NK-92 (cell line): ENCODE data around the gene PADI1.

Experiments
- DNase-seq: peaks from one replicate; lab custom pipeline; 2025; ENCODE audit not compliant: unreplicated experiment; lab: John Stamatoyannopoulos, UW

PADI1 gene

DNA sequence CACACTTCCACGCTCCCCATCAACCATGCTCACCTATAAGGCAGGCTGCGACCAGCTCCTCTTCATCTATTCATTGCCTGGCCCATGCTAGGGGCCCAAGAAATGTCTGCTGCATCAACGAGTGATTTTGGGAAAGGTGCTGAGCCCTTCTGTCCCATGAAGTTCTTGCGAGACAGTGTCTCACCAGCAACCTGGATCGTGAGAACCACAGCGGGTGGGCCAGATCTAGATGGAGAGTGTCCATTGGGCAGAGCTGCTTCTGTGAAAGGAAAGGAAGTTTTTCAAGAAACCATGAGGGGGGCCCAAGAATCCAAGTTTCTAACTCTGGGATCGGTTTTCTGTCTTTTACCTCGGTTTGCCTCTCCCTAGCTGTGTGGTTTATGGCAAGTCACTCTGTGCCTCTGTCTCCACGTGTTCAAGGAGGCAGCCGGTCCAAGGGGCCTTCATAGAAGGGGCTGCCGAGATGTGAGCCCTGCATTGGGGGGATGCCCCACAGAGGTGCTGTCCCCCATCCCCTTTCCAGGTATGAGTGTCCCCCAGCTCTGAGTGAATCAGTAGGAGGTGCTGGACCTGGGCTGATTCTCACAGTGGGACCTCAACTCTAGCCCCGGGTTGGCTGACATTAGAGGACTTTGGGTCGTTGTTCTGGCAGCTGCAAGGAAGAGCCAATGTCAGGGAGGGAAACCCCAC is 8.3 kb upstream of the PADI1 start:
- no peak for DNase-seq

DNA sequence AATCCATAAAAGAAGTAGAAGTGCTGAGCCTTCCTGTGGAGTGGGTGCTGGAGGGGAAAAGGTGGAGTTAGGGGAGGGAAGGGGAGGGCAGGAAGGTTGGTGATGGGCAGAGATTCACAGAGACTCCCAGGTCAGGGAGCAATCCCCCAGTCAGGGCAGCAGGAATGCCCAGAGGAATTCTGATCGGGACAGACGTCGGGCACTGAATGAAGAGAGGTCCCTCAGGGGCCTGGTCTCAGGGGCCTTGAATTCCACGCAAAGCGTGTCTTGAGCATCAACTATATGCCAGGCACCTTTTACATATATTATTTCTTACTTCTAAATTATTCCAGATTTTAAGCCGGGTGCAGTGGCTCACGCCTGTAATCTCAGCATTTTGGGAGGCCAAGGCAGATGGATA is 7.2 kb upstream of the PADI1 start:
- DNase-seq = no peak

DNA sequence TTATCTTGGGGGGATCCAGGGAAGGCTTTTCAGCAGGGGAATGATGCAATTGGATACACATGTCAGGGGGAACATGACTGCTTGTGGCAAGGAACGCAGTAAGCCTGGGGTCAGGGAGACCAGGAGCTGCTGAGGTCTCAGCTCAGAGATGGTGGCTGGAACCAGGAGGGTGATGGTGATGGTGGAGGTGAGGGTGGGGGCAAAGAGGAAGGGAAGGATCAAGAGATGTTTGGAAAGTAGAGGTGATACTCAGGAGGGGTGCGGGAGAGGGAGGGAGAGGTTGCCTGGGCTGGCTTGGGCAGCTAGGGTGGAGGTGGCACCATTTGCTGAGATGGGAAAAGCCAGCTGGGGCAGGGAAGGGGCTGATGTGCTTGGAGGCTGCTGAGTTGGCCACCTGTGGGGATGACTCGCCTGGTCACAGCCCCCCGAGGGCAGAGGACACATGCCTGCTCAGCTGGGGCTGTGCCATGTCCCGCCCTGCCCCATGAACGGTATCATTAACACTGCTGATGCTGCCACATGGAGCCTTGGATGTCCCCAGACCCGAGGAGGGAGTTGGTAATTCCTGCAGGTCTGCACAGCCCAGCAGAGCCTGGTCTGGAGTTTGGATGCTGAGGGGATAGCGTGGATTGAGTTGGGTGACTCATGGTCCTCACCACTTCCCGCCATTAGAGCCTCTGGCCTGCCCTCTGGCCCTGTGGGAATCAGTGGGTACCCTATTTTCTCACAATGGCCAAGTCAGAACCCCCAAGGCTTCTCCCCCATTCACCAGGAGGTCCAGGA is 6.3 kb upstream of the PADI1 start:
- no peak for DNase-seq

DNA sequence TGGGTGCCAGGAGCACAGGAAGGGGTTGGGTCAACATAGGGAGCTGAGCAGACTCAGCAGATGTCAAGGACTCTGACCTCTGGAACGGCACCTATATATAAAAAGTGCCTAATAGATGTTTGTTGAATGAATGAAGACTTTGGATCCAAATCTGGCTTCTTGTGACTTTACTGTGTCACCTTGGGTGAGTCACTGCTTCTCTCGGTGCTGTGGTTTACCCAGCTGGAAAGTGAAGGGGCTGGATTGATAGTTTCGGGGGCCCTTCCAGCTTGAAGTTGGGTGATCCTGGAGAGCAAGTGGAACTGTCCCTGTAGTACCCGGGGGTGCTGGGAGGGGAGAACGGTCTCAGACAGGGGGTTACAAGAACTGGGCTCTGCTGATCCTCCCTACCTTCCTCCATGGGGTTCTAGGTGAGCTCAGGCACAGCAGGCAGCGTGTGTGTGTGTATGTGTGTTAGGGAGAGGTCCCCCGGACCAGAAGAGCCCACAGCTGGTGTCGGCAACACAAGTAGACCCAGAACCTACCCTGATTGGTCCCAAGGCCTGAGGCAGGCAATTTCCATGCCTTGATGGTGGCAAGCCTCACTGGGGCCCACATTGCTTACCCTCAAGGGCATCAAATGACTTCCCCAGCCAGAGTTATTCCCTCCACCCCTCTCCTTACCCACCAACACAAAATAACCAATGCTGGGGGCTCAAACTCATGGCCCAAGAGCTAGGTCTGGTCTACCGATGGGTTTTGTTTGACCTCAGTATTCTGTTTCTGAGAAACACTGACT is 5.5 kb upstream of the PADI1 start:
- no peak for DNase-seq

DNA sequence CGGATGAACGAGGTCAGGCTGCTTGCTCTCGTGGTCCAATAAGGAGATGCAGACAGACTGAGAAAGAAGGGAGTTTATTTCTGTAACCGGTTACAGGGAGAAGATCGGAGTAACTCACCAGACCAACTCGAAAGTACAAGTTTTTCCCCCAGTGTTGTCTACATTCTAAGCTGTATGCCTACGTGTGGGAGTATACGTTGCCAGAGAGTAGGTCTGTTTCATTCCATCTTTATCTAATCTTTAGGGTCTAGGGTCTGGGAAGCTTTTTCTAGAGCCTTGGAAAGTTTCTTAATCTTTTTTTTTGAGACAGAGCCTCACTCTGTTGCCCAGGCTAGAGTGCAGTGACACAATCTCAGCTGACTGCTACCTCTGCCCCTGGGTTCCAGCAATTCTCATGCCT is 4.7 kb upstream of the PADI1 start:
- no peak for DNase-seq

DNA sequence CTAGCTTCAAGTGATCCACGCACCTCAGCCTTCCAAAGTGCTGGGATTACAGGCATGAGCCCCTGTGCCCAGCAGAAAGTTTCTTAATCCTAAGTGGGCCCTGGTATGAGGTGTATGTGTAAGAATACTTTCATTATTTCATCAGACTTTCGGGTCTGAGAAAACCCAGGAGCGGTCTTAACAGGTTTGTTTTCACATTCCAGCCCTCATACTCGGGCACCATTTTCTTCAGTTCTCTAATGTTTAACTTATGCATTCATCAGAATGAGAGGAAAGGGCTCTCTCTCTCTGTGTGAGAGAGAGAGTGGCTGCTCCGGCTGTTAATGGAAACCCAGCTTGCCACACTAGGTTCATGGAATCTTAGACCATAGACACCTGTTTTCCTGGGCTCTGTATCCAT is 4.2 kb upstream of the PADI1 start:
- DNase-seq = no peak

DNA sequence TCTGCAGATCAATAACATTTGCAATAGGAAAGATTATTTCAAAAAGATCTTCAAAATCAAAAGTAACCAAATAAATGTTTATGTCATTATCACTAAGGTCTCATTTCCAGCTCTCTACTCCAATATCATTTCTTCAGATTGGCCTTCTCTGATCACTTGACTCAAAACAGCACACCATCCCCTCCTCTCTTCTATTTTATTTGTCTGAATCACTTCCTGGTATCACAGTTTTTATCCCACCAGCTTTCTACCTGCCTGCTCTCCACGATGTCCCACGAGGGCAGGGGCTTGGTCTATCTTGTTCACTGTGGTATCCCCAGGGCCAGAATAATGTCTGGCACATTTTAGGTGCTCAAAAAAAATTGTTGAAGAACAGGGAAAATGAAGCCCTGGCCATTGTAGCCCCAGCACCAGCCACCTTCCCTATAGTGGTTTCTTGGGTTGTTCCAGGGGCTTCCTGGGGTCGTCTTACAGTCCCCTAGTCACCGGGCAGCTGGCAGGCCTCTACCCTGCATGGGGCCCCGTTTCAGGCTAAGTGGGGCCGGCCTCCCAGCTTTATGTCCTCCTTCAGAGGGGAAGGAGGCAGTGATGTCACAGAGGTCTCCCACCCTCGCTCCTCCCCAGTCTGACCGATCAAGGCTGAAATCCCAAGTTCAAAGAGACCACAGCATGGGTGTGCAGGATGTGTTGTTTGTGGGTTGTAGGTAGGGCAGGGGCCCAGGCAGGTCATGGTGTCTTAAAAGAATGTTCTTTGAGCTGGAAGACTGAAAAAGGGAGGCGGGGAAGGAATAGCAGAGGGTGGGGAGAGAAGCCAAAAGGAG is 3.5 kb upstream of the PADI1 start:
- no peak for DNase-seq

DNA sequence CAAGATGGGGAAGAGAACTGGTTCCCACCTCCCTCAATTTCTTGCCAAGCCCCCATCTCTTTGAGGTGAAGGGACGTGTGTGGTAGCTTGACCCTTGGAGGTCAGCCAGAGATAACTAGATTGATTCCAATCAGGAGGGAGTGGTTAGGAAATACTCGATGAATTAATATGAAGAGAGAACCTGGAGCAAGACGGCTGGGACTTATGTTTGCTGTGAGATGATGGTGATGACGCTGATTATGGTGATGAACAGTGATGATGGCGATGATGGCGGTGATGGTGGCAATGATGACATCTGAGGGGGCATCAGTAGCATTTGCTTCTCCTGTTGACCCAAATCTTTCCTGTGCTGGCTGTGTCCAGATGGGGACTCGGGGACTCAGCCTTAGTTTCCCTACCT is 724 bp downstream of the PADI1 start:
- no peak for DNase-seq

DNA sequence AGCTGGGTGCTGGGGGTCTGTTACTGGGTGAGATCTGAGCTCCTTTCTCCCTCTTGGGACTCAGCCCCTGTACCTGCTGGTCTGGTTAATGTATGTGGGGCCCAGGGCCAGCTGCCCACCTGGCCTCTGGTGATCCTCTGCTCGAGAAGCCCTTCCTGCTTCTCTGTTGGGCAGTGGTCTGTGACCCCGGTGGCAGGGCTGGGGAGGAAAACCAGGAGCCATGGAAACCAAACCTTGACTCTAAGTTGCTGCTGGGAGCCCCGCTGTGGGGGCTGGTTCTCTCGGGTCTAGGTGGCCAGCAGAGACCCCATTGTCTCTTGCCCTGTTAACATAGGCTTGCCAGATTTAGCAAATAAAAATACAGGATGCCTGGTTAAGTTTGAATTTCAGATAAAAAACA is 1.3 kb downstream of the PADI1 start:
- DNase-seq = no peak

DNA sequence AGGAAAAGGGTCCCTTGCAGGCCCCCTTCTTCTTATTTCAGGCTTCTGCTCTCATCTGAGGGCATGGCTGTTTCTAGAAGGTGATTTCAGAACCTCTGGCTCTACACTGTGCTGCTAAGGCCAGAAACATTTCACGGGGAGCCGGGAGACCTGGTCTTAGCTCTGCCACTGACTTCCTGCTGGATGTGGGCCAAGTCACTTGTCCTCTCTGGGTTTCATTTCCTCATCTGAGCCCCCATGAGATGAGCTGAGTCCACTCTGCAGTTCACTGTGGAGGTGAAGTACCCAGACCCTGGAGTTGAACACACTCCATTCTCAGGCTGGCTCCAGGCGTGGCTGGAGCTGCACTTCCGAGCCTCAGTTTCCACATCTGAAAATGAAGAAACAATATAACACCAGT is 2.1 kb downstream of the PADI1 start:
- no peak for DNase-seq

DNA sequence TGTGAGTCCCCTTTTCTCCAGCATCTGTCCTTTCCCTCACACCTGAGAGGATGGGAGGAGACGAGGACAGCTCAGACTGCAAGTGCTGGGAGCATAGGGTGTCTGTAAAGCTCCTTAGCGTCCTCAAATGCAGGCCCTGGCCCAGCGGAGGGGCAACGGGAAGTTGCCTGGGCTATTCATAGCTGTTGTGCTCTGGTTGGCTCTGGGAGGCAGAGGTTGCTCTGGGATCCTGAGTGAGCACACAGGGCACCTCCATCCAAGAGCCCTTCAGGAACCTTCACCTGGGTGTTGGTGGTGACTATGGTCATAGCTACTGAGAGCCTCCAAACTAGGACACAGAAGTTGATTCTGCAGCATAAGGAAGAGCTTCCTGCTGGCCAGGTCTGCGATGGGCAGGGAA is 2.6 kb downstream of the PADI1 start:
- DNase-seq = no peak

DNA sequence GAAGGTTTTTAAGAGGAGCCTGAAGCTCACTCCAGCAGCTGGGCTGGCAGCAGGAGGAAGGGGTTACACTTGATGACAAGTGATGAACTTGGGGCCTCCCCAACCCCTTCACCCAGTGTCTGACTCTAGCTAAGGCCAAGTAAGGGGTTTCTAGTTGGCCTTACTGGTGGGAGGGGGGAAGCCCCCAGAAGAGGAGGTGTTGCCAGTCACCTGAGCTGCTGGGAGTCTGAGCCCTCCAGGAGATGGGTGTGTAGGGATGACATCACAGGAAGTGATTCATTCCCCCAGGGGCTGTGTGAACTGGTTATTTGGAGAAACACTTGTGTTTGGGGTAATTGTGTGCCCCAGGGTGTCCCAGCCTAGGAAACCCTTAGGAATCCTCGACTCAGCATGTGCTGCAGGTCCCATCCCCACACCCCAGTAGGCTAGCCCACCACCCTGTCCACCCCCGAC is 3.1 kb downstream of the PADI1 start:
- DNase-seq = no peak

DNA sequence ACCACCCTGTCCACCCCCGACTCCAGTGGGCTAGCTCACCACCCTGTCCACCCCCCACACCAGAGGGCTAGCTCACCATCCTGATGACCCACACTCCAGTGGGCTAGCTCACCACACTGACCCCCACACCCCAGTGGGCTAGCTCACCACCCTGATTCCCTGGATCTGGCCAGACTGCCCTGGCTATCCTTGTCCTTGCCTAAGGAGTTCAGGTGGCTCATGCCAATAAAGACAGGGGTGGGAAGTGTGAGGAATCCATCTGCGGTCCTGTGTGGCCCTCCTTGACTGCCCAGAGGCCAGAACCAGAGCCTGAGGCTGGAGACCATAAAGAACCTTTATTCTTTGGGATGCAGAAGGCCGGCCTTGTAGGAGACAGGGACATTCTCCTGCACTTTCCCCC is 3.6 kb downstream of the PADI1 start:
- DNase-seq = no peak

DNA sequence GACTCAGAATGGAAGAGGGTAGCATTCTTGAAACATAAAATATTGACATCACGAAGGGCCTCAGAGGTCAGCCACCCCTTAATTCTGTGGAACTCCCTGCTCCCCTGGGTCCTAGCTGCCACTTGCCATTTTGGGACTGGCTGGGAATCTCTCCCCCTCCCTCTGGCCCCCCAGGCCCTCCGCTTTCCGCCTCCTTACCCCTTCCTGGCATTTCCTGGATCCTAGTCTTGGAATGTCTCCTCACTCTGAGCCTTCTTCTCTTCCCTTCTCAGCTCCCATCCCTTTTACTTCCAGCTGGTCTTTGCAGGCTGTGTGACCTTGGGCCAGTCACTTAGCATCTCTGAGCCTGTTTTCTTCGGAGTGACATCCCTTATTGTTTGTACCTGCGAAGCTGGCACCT is 4.5 kb downstream of the PADI1 start:
- DNase-seq = no peak

DNA sequence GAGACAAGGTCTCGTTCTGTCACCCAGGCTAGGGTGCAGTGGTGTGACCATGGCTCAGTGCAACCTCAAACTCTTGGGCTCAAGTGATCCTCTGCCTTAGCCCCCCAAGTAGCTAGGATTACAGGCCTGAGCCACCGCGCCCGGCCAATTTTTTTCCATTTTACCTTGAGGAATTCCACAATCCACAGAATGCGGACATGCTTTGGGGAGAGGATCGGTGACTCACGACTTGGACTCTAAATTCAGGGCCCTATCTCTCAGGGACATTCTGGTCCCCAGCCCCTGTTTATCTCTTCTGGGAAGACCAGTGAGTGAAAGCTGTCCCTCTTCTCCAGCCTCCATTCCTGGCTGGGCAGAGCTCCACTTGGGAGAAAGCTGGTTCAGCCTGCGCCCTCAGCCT is 5.2 kb downstream of the PADI1 start:
- no peak for DNase-seq

DNA sequence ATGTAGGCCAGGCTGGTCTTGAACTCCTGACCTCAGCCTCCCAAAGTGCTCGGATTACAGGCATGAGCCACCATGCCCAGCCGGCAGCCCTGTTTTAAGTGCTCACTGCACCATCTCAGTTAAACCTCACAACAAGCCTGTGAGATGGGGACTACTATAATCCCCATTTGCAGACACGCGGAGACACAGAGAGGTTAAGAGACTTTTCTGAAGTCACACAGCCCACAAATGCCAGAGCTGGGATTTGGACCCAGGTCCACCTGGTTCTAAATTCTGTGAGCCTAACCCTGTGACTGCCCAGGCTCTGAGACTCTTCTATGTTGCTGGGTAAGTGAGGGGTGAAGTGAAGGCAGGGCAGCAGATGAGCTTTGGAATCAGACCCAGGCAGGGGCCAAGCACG is 6.4 kb downstream of the PADI1 start:
- DNase-seq = no peak

DNA sequence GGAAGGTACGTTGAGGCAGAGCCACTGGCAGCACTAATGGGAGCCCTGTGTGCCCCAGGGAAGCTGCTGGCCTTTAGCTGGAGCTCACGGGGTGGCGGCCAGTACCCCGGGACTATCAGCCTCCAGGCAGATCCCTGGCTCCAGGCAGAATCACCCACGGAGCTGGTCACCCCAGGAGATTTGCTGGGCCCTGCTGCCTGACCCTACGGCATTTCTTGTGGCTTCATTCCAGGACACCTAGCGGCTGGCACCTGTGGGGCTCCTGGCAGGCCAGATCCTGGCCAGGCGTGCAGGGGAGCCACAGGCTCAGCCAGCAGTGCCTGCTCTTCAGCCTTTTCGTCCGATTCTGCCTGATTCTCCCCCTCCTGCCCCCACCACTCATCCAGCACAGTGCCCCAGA is 7.1 kb downstream of the PADI1 start:
- DNase-seq = no peak

DNA sequence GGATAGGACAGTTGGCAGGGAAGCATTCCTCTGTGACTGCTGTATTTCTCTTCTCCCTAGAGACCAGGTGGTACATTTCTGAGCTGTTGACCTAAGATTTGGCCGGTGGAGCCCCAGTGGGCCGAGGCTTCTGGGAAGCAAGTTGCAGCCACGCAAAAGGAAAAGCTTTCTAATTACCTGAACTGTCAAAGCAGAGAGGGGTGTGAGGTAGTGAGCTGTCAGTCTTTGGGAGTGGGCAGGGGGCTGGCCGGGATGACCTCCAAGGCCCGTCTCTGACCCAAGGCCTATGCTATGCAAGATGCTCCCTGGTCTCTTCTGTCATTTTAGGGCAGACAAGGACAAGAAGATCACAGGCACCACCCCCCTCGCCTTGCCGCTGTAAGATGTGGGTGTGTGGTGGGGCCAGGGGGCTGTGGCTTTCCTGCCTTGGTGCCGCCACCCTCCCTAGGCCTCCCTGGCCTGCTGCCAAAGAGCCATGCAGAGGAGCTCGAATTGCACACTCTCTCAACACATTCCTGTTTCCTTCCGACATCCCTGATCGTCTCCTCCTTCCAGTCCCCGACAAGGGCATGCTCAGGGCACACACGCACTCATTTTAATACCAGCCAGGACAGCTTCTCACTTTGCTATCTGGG is 7.7 kb downstream of the PADI1 start:
- no peak for DNase-seq

DNA sequence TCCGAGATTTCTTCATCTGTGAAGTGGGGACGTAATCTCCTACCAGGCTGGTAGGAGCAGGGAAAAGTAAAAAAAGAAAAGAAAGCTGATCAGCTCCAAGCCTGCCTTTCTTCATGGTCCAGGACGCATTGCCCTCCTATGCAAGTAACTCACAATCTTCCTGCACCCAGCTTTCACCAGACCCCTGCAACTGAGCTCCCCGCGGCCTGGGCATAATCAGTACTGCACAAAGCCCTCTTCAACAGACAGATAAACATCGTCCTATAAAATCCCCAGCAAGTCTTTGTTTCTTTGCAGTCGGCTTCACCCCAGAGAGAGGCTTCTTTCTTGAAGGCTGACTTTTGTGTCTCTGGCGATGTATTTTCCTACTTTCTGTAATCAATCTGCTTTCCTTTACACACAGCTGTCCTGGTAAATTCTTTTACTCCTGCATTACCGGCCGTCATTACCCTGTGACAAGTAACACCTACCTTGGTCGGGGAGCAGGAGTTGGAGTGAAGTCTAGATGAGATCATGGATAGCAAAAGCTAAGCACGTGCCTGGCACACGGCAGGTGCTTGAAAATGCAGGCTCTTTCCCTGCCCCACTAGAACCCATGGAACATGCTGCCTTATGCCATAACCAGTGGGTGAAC is 8.3 kb downstream of the PADI1 start:
- DNase-seq = no peak

DNA sequence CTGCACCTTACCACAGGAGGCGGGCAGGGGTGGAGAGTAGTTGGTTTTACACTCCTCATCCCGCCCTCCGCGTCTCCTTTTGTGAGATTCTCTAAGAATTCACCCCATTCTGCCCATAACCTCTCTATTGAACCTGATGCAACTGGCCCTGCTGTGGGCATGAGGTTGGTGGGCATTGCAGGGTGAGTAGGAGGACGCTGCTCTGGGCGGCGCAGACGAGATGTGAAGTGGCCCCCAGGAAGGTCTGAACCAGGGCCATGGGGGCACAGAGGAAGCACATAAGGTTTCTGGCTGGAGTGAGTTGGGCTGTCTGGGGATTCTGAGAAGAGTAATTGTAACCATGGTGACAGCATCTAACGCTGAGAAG is 8.8 kb downstream of the PADI1 start:
- DNase-seq = no peak
